Stimulated activated CD4-positive, alpha-beta T cell treated with anti-CD3 and anti-CD28 coated beads, Interleukin-4, amount 100 ng/mL, for 24 hours (primary cell): ENCODE measurements around the gene MICAL2.
A peak's percentile ranks its signal among the peaks of the same experiment; 100 is the strongest.

Experiments
- DNase-seq: peaks from one replicate; pipeline ENCODE4 v3.0.0-alpha.2; 2020

Gene MICAL2

DNA sequence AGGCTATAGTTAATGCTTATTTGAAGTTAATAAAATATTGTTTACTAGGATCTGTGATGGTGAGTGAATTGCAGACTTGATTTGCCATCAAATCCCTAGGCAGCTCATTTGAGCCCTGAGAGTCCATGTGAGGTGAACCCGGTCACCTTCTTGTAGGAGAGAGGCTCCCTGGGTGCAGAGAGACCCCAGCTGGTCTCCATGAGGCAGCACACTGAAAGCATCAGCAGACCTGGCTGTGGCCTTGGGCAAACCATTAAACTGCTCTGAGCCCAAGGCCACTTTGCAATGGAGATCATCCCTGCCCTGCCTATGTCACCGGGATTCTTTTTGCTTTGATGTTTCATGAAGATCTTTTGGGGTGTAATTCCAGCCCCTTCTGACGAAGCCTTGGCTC is 125.2 kb downstream of the MICAL2 start:
- peak; percentile 13 for DNase-seq

DNA sequence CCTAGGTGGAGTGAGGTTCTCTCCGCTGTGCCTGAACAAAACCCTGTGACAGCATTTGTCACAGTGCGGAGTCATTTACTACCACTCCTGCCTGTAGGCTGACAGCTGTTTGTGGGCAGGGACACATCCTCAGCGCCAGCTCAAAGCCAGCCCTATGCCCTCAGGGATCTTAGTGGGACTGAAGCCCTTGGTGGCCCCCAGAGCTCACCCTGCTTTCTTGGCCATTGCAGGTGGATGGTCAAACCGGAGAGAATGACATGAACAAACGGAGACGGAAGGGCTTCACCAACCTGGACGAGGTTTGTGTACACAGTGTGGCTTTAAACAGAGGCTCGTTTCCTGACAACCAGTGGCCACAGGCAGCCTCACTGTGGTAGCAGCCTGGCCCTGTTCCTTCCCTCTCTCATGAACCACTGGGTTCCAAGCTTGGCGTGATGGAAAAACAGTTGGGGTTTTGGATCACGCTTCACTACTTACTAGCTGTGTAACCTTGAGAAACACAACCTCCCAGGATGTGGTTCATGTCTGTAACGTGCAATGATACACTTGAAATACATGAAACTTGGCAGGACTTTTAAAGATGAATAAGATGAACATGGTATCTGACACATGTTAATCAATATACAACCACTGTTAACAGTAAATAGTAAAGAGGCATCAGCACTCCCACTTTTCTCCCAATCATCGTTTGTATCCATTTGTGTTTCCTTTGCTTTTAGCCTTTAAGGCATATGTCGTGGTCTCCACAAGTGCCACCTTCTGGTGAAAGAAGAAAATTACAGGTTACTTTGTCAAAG is 125.8 kb downstream of the MICAL2 start:
- DNase-seq, result peak; percentile 59

DNA sequence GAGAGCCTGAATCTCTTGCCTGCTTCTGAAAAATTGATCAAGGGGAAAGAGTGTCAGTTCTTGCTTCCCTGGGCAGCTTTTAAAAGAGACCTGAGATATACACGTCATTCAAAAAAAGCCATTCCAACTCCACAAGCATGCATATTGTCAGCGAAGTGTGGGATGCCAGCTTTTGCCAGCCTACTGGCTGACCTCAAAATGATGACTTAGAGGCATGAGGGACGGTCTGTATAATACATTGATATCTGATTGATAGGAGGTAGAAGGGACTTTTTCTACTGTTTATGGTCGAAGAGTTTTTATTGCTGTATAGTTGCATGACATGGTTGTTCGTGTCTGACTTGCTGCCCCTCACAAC is 126.3 kb downstream of the MICAL2 start:
- DNase-seq, result no peak

DNA sequence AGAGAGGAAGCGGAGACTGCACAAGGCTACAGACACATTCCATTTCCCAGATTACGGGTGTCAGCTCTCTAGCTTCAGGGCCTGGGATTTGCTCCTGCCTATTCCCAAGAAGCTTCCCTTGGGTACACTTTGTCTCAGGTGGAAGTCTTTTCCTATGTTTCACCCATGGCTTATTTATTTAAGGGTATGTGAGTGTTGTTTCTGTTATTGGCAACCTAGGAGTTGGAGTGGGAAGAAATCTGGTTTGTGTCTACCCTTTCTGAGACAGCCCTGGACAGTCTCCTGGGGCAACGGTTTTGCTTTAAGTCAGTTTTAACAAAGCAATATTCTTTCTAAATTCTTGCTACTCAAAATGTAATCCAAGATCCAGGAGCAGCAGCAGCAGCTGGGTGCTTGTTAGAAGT is 127.0 kb downstream of the MICAL2 start:
- DNase-seq, result no peak

DNA sequence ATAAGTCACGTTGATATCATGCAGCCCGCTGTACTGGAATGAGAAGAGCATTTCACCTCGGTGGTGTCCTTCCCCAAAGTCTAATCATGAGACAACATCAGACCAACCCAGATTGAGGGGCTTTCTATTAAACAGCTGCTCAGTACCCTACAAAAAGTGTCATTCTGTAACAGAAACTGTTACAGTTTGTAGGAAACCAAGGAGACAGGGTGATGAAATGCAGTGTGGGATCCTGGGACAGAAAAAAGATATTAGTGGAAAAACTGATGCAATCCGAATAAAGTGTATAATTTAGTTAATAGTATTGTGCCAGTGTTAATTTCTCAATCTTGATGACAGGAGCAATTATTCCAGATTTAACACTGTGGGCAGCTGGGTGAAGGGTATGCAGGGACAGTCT is 128.0 kb downstream of the MICAL2 start:
- no peak for DNase-seq

DNA sequence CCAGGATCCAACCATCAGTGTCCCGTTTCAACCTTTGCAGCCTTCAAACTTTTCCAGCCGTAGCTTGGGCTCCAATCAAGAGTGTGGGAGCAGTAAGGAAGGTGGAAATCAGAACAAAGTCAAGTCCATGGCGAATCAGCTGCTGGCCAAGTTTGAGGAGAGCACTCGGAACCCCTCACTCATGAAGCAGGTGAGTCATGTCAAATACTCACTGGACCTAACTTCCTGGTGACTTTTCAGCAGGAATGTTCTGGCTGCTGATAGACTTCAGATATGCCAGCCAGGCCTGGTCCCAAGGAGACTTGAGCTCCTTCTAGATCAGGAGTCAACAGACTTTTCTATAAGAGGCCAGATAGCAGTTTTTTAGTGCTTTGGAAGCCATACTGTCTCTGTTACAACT is 129.0 kb downstream of the MICAL2 start:
- no peak for DNase-seq

DNA sequence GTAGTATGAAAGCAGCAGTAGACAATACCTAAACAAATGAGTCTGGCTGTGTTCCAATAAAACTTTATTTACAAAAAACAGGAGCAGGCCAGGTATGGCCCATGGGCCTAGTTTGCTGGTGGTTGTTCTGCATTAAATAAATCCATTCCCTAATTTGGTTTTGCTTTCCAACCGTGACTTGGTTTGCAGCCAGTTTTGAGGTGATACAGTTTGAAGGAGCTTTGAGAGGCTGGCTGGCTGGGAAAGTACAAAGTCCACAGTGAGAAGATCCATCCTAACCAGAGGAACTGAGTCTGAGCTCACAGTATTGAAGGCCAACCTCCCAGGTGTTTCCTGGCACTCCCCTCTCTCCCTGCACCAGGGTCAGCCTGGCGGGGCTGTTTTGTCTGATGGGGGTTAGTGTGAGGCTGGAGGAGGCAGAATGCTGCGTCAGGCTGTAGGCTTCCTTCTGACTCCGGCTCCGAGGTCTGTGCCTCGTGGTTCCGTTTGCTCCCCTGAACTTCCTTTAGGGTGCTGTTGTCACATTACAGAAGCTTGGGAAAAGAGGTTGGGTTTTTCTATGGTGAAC is 129.5 kb downstream of the MICAL2 start:
- DNase-seq, result no peak

DNA sequence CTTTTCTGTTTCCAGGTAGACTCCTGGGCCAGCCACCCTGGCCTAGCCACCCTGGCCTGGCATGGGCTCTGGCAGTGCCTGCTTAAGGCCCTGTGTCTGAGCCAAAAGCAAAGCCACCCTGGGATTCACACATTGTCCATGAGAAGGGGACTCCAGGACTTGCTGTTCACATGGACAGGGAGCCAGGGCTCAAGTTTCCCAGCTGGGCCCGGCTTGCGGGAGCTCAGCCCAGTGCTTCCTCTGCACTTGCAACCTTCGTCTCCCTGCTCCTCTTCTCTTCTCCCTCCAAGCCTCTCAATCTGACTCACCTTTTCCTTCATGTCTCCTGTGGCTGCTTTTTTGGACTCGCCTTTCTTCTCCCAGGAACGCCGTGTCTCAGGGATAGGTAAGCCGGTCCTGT is 130.3 kb downstream of the MICAL2 start:
- no peak for DNase-seq

DNA sequence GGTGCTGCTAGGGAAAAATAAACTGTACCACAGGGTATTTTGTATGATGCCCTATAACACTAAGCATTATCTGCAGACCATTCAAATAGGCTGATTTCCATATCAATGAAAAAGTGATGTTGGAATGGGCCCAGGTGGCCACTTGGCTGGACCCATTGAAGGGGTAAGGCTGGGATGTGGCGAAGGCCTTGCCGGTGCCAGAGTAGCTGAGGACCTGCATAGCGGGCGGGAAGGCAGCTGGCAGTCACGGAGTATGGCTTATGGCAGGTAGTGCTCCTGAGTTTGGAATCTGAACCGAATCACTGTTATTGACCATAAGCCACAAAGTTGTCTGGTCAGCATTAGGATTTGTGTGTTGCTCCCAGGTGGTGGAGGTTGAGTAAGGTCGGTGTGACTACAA is 131.0 kb downstream of the MICAL2 start:
- no peak for DNase-seq

DNA sequence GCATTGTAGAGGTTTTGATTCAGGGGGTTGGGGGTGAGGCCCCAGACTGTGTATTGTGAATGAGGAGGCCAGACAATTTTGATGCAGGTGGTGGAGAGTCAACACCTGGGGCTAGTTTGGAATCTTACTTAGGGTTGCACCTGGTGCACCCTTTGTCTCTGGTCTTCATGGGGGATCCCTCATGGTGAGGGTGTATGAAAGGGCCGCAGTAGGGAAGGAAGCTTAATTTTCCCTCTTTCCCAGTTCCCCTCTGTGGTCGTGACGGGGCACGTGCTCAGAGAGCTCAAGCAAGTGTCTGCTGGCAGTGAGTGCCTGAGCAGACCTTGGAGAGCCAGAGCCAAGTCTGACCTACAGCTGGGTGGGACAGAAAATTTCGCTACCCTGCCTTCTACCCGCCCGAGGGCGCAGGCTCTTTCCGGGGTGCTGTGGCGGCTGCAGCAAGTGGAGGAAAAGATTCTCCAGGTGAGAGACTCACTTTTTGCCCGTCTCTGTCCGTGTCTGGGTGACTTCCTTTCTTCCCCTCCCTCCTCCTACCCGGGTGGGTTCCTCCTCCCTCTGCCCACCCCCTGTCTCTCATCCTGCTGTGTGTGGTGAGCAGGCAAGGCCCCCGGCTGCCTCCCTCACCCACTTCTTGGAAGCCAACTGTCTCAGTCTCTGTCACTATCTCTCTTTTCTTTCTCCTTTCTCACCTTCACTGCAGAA is 131.7 kb downstream of the MICAL2 start:
- peak; percentile 21 for DNase-seq

DNA sequence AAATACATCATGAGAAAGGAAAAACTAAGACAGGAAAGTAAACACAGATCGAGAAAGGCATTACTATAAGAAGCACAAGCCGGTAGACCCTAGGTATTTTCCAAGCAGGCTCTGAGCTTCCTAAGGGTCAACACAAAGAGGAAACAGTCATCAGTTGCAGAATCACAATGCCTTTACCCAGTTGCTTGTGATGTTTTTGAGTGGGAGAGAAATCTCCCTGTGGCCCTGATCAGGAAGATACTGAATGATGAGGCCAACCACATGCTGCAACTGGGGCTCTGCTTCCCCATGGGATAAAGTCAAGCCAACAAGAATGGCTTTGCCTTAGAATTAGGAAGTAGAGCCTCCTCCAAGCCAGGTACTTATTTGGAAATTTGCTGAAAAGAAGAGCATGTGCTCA is 132.6 kb downstream of the MICAL2 start:
- no peak for DNase-seq

DNA sequence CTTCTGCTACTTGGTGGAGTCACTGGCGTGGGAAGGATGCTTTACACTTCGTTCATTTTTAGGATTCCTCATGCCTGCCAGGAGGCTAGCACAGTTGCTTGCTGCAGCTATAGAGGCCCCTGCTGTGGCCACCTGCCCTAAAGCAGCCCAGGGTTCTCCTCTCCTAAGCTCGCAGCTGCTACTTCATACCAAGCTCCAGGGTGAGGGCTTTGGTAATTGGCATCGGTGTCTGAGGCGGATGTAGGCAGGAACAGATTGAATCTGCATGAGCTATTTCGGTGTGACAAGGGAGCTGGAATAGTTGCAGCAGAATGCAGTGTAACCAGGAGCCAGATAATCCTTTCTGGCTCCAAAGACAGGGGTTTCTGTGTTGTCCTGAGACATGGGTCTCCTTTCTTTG is 133.1 kb downstream of the MICAL2 start:
- DNase-seq, result no peak

DNA sequence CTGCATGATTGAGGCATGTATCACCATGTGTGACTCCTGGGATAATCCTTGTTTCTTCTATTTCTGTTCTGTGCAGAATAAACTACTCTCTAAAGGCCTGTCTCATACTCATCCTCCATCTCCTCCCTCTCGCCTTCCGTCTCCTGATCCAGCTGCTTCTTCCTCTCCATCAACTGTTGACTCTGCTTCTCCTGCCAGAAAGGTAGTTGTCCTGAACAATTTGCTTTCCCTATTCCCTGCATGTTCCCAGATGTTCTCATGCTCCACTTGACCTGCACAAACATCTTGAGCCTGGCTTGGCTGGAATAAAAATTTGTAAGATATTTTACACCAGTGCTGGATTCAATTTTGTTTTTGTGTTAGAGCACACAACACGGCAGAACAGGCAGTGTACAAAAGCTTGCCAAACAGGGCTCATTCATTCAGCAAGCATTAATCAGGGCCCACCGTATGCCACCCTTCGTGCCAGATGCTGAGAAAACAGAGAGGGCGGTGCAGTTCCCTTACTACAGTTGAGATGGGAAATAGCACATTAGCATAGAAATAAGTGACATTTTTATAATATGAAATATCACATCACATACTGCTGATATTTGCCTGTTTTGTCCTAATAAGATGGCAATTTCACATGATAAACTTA is 133.6 kb downstream of the MICAL2 start:
- no peak for DNase-seq

DNA sequence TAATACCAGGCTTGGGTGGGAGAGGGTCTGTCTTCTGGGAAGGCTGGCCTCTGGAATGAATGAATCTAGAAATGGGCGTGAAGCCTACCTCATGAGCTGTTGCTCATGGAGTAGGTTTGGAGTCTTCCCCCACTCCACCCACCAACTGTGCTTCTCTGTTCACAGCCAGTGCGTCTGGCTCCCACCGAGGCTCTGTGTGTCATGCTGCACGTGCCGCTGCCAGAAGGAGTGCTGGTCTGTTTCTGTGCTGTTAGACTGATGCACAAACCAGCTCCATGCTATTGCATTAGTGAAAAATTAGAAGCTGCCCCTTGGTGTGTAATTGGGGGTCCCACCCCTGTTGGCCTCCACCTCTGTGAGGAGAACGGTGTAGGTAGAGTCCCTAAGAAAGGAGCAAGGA is 134.7 kb downstream of the MICAL2 start:
- DNase-seq, result no peak

DNA sequence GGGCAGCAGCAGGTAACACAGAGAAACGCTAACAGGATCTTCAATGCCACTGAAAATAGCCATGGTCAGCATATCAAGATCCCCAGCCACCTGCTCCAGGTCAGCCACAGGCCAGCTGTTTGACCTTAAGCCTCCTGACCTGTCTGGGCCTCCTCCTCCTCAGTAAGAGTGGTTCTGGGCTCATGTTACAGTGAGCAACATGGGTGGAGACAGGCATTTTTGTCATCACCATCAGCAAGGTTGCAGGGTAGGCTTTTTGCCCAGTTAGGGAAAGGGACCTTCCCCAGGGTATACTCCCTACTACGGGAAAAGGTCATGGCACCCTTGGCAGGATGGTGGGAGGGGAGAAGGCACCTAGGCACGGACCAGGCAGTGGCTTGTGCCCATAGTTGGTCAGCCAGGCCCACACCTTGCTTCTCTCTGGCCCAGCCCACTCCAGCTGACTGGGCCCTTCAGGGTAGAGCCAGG is 135.2 kb downstream of the MICAL2 start:
- no peak for DNase-seq

DNA sequence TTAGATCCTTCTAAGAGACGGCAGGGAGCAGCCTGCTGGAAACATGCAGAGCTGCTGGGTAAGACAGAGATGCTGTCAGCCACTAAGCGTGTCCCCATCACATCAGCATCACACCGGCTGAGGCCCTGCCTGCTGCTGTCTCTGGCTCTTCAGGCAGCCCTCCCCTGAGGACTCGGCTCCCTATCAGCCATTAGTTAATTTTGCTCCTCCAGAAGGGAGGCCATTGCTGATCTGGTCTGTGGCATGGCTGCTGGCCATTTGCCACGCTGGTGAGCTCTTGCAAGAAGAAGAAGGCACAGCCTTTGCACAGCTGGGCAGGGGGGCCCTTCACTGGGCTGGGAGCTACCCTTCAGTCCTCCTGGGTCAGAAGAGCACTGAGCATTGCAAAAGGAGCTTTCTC is 135.8 kb downstream of the MICAL2 start:
- DNase-seq, result no peak

DNA sequence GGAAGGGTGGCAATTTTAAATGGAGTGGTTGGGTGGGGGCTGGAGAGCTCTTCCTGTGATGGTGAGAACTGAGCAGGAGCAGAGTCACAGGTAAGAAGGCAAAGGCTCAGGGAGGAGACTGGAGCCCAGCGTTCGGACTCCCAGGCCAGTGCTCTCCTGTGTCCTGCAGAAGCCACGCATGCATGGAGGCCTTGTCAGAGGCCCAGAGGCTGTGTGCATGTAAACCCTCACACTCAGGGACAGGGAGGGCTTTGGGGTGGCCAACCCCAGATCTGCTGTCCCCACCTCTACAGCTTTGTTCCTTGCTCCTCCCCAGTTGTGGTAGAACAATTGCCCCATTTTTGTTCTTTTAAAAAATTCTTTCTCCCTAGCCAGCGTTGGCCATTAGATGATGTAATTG is 136.6 kb downstream of the MICAL2 start:
- DNase-seq, result no peak

DNA sequence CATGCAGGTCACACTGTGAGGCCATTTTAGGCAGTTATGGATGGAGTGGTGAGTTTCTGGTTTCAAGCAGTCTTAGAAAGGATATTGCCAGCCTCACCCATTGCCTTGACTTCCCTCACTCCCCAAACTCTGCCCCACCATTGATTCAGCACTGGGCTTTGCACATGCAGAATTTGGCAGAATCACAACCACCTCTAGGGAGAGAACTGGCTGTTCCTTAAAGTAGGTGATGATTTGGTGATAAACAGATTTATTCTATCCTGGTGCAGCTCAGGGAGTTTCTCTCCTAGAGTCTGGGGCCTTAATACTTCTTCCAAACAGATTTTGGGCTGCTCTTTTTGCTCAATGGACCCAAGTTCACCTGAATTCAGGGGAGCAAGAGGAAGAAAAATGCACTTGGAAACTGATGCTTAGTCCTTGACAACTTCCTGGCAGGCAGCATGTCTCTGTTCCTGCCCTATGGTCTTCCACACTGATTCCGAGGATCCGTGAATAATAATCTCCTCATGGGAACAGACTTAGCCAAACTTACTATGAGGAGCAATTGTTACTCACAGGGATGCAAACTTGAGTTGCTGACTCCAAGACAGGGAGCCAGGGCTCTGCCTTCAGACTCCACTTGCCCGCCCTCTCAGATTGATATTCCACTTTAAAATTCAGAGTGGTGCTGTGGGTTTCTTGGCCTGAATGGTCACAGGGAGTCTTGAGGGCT is 137.3 kb downstream of the MICAL2 start:
- DNase-seq, result no peak

DNA sequence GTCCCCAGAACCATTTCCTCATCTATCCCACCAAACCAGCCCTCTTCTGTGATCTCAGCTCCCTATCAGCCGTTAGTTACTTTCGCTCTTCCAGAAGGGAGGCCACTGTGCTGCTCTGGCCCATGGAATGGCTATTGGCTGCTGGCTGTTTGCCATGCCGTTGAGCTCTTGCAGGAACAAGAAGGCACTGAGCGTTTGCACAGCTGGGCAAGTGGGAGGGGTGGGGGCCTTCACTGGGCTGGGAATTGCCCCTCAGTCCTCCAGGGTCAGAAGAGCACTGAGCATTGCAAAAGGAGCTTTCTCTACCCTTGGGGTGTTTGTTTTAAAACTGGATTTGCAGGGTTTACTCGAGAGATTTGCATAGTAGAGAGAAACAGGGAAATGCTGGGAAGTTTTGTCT is 137.9 kb downstream of the MICAL2 start:
- no peak for DNase-seq

DNA sequence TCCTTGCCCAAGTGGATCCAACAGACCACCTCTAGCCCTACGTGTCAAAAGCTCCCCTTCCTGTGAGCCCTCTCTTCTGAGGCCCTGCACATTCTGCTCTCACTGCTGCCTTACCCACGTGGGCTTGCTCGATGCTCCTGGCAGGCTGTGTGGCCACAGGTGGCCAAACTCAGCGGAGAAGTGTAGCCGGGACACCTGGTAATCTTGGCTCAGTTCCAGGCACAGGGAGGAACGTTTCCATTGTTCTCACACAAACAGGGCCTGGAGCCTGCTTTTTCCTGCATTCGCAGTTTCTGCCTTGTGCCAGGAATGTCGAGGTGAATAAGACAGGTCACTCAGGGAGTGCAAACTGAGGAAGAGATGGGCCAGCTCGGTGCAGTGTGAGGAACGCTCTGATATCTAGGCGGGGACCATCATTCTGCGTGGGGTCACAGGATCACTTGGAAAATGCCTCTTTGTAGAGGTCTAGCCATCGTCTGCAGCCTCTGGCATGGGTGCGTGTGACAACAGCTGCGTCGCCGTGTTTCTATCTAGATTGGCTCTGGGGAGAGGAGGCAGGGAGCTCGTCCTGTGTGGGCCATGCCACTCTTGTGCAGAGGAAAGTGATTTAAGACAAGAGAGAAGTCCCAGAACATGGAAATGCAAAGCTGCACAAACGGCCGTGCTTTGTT is 139.3 kb downstream of the MICAL2 start:
- DNase-seq, result no peak

DNA sequence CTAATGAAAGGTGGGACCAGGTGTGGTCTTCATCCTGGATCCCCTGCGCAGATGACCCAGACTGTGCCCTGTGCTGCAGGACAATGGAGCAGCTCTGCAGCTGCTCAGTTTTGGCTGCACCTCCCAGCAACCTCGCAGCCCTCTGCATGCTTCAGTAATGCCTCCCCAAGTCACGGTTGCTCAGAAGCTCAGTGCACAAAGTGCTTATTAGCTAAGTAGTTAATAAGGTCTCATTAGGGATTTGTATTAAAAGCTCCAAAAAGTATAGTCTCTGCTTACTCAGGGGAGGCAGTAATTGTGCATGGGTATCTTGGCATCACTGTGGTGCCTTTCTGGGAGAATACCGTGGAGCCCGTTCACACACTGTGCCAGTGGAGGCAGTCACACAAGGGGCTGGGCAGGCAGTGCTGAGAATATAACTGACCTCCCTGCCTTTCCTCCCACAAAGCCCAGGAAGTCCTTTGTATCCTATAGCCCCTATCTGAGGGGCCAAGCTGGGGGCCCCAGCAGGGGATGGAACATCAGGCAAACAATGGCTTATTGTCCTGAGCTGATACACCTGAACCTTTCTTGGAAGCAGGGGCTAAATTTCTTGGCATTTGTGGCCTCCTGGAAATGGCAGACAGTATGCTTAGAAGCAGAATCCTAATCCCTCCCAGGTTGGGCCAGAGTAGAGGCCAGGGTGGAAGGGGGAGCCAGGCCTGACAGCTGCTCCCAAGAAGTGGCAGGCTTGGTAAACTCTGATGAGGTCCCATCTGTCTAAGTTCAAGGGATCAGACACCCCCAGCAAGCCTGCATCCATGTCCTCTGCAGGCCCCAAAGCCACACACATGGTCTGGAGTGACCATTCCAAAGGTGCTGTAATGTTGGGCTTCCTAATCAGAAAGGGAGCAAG is 141.5 kb downstream of the MICAL2 start:
- no peak for DNase-seq
